Measurements from ENCODE around the gene ENO3.

ENO3 gene

DNA sequence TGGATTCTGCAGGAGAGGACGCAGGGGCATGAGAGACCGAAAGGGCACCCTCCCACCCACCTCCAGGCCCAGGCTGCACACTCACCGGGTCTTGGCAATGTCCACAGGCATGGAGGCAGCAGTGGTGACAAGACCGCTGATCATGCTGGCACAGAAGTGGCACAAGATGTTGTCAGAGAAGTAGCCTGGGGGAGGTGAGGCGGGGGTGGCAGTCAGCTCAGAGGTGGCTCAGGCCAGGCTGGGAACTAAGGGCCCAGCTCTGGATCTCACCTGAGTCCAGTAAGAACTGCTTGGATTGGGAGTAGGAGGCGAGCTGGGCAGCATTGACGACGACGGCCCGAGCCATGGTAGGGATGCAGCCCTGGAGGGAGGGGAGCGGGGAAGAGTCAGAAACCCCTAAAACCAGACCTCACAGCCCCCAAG, 12.8 kb upstream of the ENO3 start:
- DNase-seq: no peak

DNA sequence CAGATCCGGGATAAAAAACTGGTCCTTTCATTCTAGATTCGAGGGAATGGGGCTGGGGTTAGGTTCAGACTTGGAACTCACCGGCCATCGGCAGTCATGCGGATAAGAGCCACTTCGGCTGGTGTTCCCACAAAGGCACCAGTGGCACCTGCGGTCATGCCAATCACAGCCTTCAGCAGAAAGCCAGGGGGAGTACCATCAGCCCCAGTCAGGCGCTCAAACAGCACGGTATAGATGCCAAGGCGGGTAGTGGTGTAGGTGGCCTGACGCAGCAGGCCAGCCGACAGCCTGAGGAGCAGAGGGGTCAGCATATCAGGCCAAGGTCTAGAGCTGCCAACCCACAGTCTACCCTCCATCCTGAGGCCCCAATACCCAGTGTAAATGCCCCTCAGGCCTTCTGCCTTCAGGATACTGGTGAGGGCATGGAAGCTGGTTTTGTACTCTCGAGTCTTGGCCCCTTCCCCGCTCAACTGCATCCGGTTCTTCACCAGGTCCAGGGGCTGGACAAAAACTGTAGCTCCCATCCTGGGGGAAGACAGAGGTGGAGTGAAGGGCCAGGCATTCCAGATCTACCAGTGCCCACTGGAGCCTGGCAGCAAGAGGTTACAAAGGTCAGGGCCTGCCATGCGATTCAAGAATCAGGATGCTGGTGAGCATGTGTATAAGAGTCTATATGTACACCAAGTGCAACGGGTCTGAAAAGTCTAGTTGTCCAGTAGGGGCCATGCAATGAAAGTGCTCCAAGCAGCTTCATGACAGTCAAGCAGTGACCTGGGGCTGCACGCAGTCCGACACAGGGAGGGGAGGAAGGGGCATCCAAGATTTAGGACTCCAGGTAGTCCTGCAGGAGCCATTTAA, 12.0 kb upstream of the ENO3 start:
- DNase-seq: no peak

DNA sequence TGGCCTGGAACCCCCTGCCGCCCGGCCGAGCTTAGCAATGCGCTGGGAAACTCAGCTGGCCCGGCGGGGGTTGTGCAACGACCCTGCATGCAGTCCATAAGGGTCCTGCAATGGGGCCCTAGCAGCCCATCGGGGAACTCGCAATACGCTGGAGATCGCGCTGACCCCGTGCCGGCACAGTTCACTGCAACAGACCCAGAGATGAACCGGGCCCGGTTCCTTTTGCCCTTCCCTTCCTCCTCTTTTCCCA, 11.4 kb upstream of the ENO3 start:
- no peak for DNase-seq

DNA sequence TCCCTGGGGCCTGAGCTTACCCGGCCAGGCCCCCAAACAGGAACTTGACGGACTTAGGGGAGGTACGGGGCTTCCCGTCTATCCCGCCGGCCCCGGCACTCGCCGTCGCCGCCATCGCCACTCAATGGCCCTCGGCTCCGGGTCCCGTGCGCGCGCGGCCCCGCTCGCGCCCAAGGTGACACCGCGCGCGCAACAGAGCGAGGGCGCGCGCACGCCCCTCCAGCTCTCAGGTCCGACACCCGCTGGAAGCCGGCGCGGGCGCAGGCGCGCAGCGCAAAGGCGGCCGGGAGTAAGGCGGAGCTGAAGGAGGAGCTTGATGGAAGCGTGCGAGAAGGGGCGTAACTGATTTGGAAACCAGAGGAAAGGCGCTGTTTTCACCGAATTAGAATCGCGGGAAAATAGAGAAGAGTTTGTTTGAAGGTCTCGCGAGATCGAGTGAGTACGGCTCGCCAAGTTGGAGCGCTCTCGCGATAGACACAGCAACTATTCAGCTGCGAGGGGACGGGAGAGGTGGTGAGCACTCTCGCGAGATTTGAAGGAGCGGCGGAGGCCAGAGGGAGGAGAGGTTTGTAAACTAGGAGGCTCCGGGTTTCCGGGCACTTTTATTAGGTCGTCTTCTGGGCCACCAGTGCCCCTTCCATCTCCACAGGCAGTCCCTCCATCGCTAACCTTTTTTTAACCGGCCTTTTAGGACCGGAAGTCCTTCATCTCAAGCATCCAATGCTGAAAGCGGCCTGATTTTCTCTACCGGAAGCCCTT, 10.9 kb upstream of the ENO3 start, which contains the start of the genes RNF167 and SLC25A11:
Gene RNF167 (plus strand): TSS at position 473 of the 759 bp plus-strand sequence. CDS start 642 bp downstream, outside the sequence.
Gene SLC25A11 (minus strand): TSS at position 251 of the 759 bp plus-strand sequence. CDS start 136 bp downstream, at position 115.
- peak; percentile 95 for DNase-seq

DNA sequence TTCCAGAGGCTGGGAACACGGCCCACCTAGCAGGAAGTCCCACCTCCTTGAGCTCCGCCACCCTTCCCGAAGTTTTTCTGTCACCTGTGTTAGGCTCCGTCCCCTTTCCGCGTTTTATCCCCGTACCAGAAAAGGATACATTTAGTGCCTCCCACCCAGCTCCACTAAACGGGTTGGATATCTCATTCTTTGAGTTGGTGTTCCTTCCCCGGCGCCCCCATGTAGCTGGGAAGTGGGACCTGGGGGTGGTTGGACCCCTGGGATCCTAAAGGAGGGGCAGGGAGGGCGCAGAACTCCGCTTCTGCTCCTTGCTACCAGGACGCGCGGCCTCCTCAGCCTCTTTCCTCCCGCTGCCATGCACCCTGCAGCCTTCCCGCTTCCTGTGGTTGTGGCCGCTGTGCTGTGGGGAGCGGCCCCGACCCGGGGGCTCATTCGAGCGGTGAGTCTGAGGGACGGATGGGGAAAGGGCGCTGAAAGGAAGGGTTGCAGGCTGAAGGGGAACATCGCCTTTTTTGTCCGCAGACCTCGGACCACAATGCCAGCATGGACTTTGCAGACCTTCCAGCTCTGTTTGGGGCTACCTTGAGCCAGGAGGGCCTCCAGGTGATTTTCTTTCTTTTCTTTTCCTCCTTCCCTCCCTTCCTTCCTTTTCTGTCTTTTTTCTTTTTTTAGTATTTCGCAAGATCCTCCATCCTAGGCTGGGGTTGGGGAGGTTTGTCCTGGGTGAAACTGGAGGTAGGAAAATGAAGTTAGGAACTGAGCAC, 10.2 kb upstream of the ENO3 start:
- peak; percentile 64 for DNase-seq

DNA sequence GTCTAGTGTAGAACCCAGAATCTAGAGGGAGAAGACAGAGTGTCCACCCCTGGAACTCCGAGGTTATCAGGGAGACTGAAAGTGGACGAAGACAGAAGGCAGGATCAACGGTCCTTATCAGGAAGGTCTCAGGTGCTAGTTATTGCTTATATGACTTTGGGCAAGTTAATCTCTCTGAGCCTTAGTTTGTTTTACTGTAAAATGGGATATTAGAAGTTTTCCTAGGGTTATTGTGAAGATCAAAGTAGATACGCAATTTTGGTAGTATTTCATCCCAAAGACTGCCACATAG, 9.7 kb upstream of the ENO3 start:
- no peak for DNase-seq

DNA sequence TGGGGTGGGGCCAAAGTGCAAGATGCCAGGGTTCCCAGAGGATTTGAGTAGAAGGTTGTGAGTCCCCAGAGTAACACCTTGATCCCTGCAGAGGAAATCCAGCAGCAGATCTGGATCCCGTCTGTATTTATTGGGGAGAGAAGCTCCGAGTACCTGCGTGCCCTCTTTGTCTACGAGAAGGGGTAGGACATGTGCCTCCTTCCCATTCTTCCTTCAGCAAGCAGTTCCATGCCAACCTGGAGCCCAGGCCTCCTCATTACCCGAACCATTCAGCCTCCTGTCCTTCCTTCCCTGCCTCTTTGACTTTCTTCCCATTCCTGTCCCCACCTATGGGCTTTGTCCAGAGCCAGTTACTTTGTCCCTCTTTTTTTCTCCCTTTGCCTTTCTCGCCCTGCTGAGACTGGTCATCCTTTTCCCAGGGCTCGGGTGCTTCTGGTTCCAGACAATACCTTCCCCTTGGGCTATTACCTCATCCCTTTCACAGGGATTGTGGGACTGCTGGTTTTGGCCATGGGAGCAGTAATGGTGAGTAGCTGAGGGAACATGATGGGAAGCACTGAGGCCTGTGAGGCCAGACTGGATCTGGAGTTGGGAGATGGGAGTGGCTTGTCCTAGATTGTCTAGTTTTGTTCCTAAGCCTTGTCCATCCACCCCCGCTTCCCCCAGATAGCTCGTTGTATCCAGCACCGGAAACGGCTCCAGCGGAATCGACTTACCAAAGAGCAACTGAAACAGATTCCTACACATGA, 8.0 kb upstream of the ENO3 start:
- DNase-seq: no peak

DNA sequence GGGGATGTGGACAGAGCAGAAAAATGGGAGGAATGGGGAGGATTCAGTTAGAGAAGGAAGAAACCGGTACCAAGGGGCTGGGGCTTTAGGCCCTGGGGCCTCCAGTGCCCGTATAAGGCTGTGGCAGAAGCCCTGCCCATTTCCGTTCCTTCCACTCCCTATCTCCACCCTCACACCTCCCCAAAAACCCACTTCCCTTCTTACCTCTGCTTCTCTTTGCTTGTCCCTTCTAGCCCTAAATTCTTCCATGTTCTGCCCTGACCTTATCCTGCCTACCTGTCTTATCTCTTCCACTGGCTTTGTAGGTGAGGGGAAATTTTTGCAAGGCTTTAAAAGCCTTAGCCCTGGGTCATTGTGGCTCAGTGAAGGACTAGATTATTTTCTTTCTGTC, 6.8 kb upstream of the ENO3 start:
- peak; percentile 69 for DNase-seq

DNA sequence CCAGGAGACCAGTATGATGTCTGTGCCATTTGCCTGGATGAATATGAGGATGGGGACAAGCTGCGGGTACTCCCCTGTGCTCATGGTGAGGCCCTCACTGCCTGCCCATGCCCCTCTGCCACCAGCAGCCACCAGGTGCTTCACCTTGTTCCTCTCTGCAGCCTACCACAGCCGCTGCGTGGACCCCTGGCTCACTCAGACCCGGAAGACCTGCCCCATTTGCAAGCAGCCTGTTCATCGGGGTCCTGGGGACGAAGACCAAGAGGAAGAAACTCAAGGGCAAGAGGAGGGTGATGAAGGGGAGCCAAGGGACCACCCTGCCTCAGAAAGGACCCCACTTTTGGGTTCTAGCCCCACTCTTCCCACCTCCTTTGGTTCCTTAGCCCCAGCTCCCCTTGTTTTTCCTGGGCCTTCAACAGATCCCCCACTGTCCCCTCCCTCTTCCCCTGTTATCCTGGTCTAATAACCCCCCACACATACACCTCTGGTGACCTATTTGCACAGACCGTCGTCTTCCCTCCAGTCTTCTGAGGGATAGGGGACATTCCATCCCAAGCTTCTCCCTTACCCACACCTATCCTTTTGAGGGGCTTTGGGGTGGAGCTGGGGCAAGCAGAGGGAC, 6.3 kb upstream of the ENO3 start:
- peak; percentile 13 for DNase-seq

DNA sequence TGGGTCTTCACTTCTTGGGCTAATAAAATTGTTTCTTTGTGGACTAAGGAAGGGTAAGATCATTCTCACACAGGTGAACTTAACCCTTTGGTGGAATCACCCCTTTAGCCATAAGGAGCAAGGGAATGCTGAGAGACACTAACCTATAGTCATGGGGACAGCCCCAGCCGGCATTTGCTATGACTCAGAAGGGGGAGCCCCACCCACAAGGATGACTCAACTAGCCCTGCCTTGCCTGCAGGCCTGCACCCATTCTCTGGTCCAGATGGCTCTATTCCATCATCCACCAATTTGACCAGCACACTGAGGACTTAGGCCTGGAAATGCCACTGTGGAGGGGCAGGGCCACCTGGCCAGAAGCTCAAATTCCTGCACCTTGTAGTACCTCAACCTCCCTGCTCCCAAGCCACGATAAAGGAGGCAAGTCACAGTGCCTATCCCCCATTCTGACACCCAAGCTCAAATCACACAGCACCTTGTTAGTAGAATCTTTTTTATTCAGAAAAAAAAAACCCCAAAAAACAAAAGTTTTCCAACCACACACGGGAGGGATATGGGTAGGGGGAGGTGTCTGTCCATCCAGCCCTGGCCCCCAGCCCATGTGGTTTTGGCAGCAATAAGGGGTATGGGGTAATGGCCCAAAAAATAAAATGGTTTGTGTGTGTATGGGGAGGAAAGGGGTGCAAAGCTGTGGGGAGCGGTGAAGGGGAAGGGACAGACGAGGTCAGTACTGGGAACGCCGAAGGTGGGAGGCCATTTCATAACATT, 5.6 kb upstream of the ENO3 start:
- peak; percentile 86 for DNase-seq

DNA sequence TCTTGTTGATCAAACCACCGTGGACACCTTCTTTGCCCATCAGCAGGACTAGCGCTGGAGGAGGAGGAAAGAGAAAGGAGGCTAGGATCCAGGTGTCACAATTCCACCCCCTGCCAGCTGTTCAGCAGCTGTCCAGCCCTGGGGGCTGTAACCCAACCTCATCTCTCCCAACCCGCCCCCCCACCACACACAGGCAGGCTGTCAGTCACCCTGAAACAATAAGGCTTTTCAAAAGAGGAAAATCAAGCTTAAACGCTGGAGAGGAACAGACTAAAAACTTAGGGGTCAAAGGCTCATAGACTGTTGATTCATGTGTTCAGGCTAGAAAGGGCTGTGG, 5.0 kb upstream of the ENO3 start:
- no peak for DNase-seq

DNA sequence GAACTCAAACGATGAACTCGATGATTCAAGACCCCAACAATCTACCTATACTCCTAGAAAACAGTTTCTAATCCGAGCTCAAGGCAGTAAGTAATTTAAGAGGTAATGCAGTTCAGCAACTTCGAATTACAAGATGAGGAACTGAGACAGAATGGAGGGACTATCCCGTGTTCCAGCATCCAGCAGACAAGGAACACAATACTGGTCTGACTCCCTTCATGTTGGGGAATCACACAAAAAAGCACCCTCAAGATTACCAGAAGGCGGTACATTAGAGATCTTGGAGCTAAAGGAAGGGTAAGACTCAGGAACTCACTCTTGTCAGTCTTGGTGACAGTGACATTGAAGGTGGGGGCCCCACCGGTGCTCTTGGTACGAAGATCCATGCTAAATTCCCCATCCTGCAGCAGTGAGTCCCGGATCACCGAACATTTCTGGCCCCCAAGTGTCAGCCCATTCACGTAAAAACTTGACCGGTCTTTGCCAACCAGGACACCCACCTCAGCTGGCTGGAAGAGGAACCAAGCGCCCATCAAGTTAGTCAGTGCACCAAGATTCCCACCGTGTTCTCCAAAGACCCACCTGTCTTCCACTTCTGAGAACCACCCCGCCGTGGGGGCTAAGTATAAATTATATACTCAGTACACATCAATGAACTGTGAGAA, 4.5 kb upstream of the ENO3 start:
- no peak for DNase-seq

DNA sequence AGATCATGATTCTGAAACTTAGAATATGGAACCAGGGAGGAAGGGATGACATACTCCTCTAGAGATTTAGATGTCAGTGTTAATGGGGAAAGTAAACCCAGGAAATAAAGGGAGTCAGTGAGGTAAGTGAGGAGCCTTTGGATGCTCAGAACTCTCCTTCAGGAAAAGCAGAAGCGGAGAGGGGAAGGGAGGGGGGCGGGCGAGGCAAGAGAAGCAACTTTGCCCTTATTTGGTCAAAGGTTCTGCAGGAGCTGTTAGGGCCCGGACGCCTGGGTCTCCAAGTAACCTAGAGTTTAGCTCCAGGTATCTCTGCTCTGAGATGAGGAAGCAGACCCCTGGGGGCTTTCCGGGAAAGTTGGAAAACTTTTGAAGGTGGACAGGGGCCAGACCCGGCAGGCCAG, 3.9 kb upstream of the ENO3 start:
- DNase-seq: no peak

DNA sequence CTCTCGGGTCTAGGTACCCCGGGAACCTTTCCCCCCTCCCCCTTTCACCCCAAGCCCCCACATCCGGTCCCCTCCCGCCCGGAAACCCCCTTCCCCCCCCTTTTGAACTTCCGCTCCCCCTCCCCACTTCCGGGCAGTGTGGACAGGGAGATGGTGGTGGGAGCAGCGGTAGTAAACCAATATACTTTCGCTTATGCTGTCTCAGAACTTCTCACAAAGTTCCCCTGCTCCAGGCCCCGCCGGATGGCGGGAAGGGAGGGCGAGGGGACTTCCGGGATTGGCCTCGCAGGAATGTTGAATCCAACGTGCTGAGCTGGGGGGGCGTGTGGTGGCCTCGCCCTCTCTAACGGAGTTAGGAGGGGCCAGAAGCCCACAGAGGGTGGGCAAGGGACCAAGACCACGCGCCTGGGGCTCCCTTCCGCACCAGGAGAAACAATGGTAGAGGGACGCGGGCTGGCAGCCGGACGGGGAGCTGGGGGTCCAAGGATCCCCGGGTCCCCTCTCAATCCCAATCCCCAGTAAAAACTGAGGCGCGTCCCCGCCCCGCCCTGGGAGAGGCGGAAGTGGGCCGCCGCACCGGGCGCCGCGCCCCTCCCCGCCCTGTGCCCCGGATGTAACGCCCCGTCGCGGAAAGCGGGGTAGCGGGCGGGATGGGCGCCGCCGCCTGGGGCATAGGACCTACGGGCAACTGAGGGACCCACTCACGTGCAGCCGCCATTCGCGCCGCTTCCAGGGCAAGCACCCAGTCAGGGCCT, 3.3 kb upstream of the ENO3 start:
- DNase-seq: peak; percentile 77

DNA sequence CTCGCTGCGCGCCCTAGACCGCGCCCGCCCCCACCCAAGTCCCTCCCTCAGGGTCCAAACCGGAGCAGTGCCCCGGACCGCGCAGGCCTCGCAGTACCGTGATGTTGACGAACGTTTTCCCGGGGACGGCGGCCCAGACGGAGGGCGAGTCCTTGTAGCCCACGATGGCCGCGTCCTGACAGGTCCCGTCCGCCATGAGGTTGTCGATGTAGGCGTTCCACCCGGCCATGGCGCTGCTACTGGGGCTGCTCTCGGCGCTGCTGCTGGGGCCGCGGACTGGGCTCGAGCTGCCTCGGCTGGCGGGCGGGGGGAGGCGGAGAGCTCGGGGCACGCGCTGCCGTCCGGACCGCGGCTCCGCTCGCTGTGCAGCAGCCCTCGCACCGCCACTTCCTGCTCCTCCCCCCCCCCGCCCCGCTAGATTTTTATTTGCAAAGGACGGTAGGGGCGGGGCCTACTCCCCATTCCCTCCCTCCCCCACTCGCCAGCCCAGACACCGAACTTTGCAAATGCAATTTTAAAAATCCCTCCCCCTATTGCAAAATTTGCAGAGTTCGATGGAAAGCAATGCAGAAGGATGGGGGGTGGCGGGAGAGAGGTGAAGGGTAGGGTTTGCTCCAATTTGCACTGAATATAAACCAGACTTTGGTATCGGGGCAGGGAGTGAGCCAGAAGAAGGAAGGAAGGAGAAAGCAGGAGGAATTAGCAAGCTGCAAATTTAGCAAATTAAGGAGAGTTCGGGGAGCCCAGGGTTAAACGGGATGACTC, 2.6 kb upstream of the ENO3 start, which contains the start of gene PFN1:
Gene PFN1 (minus strand): TSS at position 365 of the 765 bp plus-strand sequence. CDS start 136 bp downstream, at position 229.
- DNase-seq: peak; percentile 96

DNA sequence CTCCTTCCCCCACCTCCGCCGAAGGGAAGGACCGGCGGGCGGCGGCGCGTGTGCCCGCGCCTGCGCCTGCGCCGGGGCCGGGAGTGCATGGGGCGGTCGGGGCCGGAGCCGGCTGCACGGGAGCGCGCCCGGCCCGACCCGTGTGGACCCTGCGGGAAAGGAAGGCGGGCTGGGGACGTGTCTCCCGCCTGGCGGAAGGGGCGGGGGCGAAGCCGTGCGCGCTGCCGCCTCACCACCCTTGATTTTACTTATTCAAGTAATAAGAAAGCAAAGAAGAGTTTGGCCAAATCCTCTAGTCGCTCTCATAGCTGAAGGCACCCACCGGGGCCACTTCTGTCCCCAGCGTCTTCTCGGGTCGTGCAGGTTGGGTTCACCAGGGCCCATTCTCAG, 2.0 kb upstream of the ENO3 start:
- peak; percentile 79 for DNase-seq

DNA sequence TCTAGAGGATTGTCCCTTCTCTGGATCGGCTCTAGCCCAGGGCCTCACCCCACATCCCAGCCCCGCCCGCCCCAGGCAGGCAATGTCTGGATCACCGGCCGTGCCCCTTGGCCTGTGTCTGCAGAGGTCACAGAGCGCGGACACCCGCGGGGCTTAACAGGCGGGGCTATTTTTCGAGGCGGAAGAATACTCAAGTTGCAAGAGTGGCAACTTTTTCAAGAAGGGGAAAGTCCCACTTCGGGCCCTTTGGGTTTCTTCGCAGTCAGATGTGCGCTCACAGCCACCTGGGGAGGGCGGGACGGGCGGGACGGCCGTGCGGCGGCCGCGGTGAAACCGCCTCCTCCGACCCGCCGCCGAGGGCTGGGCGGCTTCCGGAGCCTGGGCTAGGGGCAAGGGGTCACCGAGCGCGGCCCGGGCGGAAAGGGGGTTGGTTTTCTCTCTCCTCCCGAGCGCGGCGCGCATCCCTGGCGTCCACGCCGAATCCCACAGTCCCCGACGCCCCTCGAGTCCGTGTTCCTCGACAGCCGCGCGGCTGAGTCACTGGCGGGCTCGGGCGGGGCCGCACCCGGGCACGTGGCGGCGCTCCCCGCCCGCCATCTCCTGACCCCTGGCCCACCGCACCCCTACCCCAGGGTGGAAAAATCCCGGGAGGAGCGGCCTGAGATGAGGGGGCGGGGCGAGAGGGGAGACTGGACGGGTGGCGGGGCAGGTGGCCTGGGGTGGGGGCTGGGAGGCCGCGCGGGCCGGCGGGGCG, 1.4 kb upstream of the ENO3 start:
- peak; percentile 77 for DNase-seq

DNA sequence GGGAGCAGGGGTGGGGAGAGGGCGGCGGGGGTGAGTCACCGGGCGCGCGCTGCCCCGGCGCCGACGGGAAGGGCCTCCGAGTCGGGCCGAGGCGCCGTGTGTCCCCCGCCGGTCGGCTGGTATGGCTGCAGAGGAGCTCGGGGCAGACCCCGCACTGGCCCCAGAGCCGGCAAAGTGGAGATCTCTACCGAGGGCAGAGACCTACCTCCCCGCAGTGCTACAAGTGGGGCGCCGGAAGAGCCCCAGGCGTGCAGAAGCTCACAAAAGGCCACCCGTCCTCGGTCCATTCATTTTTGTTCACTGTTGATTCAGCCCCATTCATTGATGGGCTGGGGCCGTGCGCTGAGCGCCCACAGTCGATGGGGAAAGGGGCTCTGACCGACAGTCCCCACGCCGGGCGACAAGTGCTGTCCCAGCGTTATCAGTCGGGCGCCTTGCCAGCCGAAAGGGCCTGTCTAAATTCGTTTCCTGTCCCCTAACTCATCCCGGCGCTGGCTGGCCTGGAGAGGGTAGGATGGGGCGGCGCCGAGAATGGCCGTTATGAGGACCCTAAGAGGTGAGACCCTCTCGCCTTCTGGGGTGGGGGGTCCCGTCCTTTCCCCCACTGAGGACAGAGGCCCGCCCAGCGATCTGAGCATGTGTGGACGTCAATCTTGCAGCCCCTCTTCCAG, 709 bp upstream of the ENO3 start:
- DNase-seq: peak; percentile 72
